Activated CD8-positive, alpha-beta T cell treated with anti-CD3 and anti-CD28 coated beads for 36 hours (primary cell): ENCODE data around the gene TECTB. TPM values are rescaled to one million over a fixed set of nuclear protein-coding genes. Genes with fewer than 3 reads are reported as not detected.

Experiments used
- ATAC-seq: fragments of 200-7000 bp; cut with Tn5 transposase; one replicate; pipeline ENCODE4 v1.10.0; 2021; ENCODE audit warnings: mild to moderate bottlenecking, moderate library complexity
- CTCF ChIA-PET: fragments of 350-600 bp; sonication (Branson Sonifier 250); formaldehyde crosslinking; loops from one replicate; lab custom pipeline; 2021; ENCODE audit warnings: antibody characterized with exemption; lab: Charles Lee
- POLR2A ChIA-PET: fragments of 350-600 bp; sonication (Branson Sonifier 250); formaldehyde crosslinking; loops from one replicate; lab custom pipeline; 2021; ENCODE audit warnings: antibody characterized with exemption; lab: Charles Lee
- DNase-seq: peaks from one replicate; pipeline ENCODE4 v3.0.0-alpha.2; 2020
- H3K27ac Mint-ChIP-seq: one replicate; pipeline ENCODE4 v1.8.0; 2021; ENCODE audit warnings: mild to moderate bottlenecking, mixed read lengths
- H3K27me3 Mint-ChIP-seq: one replicate; pipeline ENCODE4 v1.8.0; 2021; ENCODE audit warnings: mixed read lengths
- H3K36me3 Mint-ChIP-seq: one replicate; pipeline ENCODE4 v1.8.0; 2021; ENCODE audit warnings: low read depth, mixed read lengths
- H3K4me1 Mint-ChIP-seq: one replicate; pipeline ENCODE4 v1.8.0; 2021; ENCODE audit warnings: low read depth, mixed read lengths
- H3K4me3 Mint-ChIP-seq: one replicate; pipeline ENCODE4 v1.8.0; 2021; ENCODE audit warnings: mild to moderate bottlenecking, moderate library complexity, mixed read lengths
- H3K9me3 Mint-ChIP-seq: one replicate; pipeline ENCODE4 v1.8.0; 2021; ENCODE audit warnings: mixed read lengths
- CTCF ChIP-seq: fragments of 200-600 bp; IDR thresholded peaks from one replicate; pipeline ENCODE4 v1.8.0; 2022; ENCODE audit warnings: antibody characterized with exemption, mild to moderate bottlenecking
- intact Hi-C: fragments of 100-400 bp; cut with micrococcal nuclease; formaldehyde crosslinking; loops from one replicate; pipeline ENCODE4 v1.10.0; 2022
- total RNA-seq, 2 experiments: library from RNA; stranded (reverse); gene quantifications; one replicate each; pipeline ENCODE4 v1.2.3, GENCODE V29; 2021

The TECTB gene
- total RNA-seq, 2 experiments from 2014 or later, result not detected

GRCh38 chr10:112278871-112279270 lies 4.3 kb upstream of the TECTB start:
- intact Hi-C loops, result no loop called here
- DNase-seq (no peak), ATAC-seq (no peak)
- TF ChIP-seq CTCF, result no peak
- Mint-ChIP-seq H3K27ac (no peak overlapping the region), H3K4me3 (no peak overlapping the region), H3K36me3 (no peaks in the 10 kb centered on the region), H3K27me3 (peaks cover 11% of the 10 kb centered on the region), H3K9me3 (no peaks in the 10 kb centered on the region), H3K4me1 (no peaks in the 10 kb centered on the region)
- POLR2A ChIA-PET, result no interaction called here
- CTCF ChIA-PET, result no interaction called here

DNA sequence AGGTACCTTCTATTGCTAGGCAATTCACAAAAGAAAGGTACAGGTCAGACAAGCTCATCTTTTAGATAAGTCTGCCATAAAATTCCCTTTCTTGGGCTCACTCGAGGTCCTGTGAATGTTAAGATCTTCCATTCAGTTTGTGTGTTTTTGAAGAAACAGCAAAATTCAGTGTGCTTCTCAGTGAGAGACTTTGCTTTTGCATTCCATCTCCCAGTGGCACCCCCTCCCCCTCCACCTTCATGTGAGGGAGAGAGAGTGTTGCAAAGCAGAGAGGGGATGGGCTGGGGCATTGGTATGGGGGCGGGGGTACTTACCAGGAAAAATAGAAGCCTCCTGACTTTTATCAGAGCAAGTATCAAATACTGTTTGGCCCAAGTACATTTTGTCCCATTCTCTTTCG lies 3.8 kb upstream of the TECTB start:
- H3K36me3 Mint-ChIP-seq, result no peaks in the 10 kb centered on the region
- ATAC-seq (no peak), DNase-seq (no peak)
- H3K4me3 Mint-ChIP-seq, result no peak overlapping the region
- POLR2A ChIA-PET, result no interaction called here
- H3K27me3 Mint-ChIP-seq, result peaks cover 11% of the 10 kb centered on the region
- H3K4me1 Mint-ChIP-seq, result no peaks in the 10 kb centered on the region
- H3K27ac Mint-ChIP-seq, result no peak overlapping the region
- CTCF ChIA-PET, result no interaction called here
- TF ChIP-seq CTCF, result no peak
- no peaks in the 10 kb centered on the region for H3K9me3 Mint-ChIP-seq
- intact Hi-C loops, result no loop called here

GRCh38 chr10:112280205-112280921 lies 2.8 kb upstream of the TECTB start:
- peaks cover 13% of the 10 kb centered on the region for H3K27me3 Mint-ChIP-seq
- ATAC-seq (no peak), DNase-seq (no peak)
- H3K36me3 Mint-ChIP-seq, result no peaks in the 10 kb centered on the region
- intact Hi-C loops, result no loop called here
- no peak overlapping the region for H3K27ac Mint-ChIP-seq
- H3K4me1 Mint-ChIP-seq, result no peaks in the 10 kb centered on the region
- no peak for TF ChIP-seq CTCF
- CTCF ChIA-PET, result no interaction called here
- H3K4me3 Mint-ChIP-seq, result no peak overlapping the region
- POLR2A ChIA-PET, result no interaction called here
- no peaks in the 10 kb centered on the region for H3K9me3 Mint-ChIP-seq

- H3K36me3 Mint-ChIP-seq, result no peaks in the 10 kb centered on the region
- H3K27ac Mint-ChIP-seq, result no peak overlapping the region
- ChIA-PET CTCF (no interaction called here), POLR2A (no interaction called here)
- DNase-seq (no peak), ATAC-seq (no peak)
- H3K4me1 Mint-ChIP-seq, result no peaks in the 10 kb centered on the region
- intact Hi-C loops, result no loop called here
- no peaks in the 10 kb centered on the region for H3K9me3 Mint-ChIP-seq
- TF ChIP-seq CTCF, result no peak
- H3K27me3 Mint-ChIP-seq, result peaks cover 15% of the 10 kb centered on the region
- H3K4me3 Mint-ChIP-seq, result no peak overlapping the region
Measured at GRCh38 chr10:112282086-112282485, 1.1 kb upstream of the TECTB start.

DNA sequence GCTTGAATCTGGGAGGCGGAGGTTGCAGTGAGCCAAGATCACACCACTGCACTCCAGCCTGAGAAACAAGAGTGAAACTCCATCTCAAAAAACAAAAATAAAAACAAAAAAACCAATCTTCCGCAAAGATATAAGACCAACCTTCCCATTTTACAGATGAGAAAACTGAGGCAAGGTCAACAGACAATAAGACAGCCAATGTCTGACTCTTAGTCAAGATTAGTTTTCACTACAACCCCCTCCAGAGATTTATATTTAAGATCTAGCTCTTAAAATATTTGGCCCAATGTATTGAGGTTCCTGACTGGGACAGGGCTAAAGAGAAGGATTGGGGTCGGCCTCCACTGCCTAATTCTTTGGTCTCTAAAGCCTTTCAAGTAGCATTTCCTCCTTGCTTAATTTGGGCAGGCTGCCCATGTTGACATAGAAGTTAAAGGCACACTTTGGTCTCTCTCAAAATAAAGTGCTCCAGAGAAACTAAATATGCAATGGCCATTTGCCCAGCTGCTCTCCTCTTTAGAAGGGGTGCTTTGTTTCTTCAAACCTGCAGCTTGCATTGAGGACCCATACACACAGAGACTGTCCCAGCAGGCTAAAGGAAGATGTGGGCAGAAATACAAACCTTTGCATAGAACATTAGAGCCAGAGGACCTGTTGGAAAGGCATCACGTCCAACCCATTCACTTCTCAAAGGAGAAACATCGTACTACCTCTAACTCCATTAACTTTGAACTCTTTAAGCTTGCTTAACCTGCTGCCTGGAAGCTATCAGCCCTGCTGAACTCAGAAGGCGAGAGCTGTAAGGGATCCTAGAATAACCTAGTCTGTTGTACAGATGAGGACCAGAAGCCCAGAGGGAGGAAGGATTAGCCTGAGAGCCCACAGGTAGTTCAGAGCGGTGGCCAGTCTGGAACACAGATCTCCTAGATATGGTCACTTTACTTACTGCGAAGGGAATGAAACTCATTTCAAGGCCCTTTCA lies 3.9 kb downstream of the TECTB start:
- H3K4me1 Mint-ChIP-seq, result no peaks in the 10 kb centered on the region
- DNase-seq, result no peak
- TF ChIP-seq CTCF, result no peak
- no peaks in the 10 kb centered on the region for H3K9me3 Mint-ChIP-seq
- POLR2A ChIA-PET, result no interaction called here
- intact Hi-C loops, result no loop called here
- H3K27me3 Mint-ChIP-seq, result peaks cover 7% of the 10 kb centered on the region
- CTCF ChIA-PET, result interaction anchor here (1.2 to 1.8 kb wide), 3 partner anchors 14 to 28 kb away, joined by 3 to 6 read pairs (median 4); no protein-coding TSS in a partner anchor
- H3K4me3 Mint-ChIP-seq, result no peak overlapping the region
- H3K36me3 Mint-ChIP-seq, result no peaks in the 10 kb centered on the region
- no peak overlapping the region for H3K27ac Mint-ChIP-seq
- ATAC-seq, result no peak
